ENCODE results near the gene TDRKH. TPM values are rescaled to one million over a fixed set of nuclear protein-coding genes. Genes with fewer than 3 reads are reported as not detected.

The TDRKH gene
- total RNA-seq, 2 experiments from 2014 or later, result 14.6 to 16.4 TPM

- Mint-ChIP-seq H3K27me3 (ENCODE audit: low read depth) (no peaks in the 10 kb centered on the region), H3K36me3 (ENCODE audit: low read depth) (no peaks in the 10 kb centered on the region), H3K9me3 (ENCODE audit: insufficient read depth) (no peaks in the 10 kb centered on the region), H3K27ac (peak overlapping the region; percentile 20), H3K4me1 (ENCODE audit: low read depth) (peaks cover 85% of the 10 kb centered on the region), H3K4me3 (no peak overlapping the region)
- CTCF ChIA-PET, result interaction anchor here (0.7 kb wide), 1 partner anchor 239 kb away, joined by 3 read pairs; no protein-coding TSS in a partner anchor
- DNase-seq (no peak), ATAC-seq (no peak)
- POLR2A ChIA-PET, result no interaction called here
These were observed 42.1 kb upstream of the TDRKH start for GRCh38 chr1:151832318-151832980.

GRCh38 chr1:151831605-151832004, 41.3 kb upstream of the TDRKH start, which contains the start of gene RORC:
Gene RORC, minus strand, starts transcription at chr1:151831802. Its CDS starts 38 bp downstream, at chr1:151831764.
- POLR2A ChIA-PET, result interaction anchor here (0.8 to 1.0 kb wide), 2 partner anchors 17 to 69 kb away, joined by 3 read pairs; partner anchors contain the start of gene MRPL9

GRCh38 chr1:151831256-151831591, 40.9 kb upstream of the TDRKH start:
- Mint-ChIP-seq H3K4me1 (ENCODE audit: low read depth) (peaks cover 80% of the 10 kb centered on the region), H3K9me3 (ENCODE audit: insufficient read depth) (no peaks in the 10 kb centered on the region), H3K4me3 (no peak overlapping the region), H3K27ac (peak overlapping the region; percentile 66), H3K36me3 (ENCODE audit: low read depth) (no peaks in the 10 kb centered on the region), H3K27me3 (ENCODE audit: low read depth) (no peaks in the 10 kb centered on the region)
- ATAC-seq (no peak), DNase-seq (no peak)
- ChIA-PET POLR2A (interaction anchor here (0.8 to 4.0 kb wide), 3 partner anchors 8 to 68 kb away, joined by 3 to 17 read pairs (median 3); partner anchors contain the start of genes C2CD4D and MRPL9), CTCF (interaction anchor here (1.0 to 1.5 kb wide), 4 partner anchors 9 to 74 kb away, joined by 3 to 7 read pairs (median 5); partner anchors contain the start of genes C2CD4D and TDRKH)

More at GRCh38 chr1:151831605-151832004, 41.3 kb upstream of the TDRKH start, which contains the start of gene RORC:
- H3K36me3 Mint-ChIP-seq (ENCODE audit: low read depth), result no peaks in the 10 kb centered on the region
- H3K9me3 Mint-ChIP-seq (ENCODE audit: insufficient read depth), result no peaks in the 10 kb centered on the region
- CTCF ChIA-PET, result interaction anchor here (1.5 kb wide), 1 partner anchor 42 kb away, joined by 6 read pairs; the partner anchor contains the start of gene TDRKH
- no peak for ATAC-seq
- H3K4me1 Mint-ChIP-seq (ENCODE audit: low read depth), result peaks cover 80% of the 10 kb centered on the region
- H3K27ac Mint-ChIP-seq, result peak within 1 kb of the TSS; percentile 66
- no peak within 1 kb of the TSS for H3K4me3 Mint-ChIP-seq
- no peaks in the 10 kb centered on the region for H3K27me3 Mint-ChIP-seq (ENCODE audit: low read depth)
- DNase-seq, result no peak

- no peak for ATAC-seq
- Mint-ChIP-seq H3K27ac (peak overlapping the region; percentile 76), H3K9me3 (ENCODE audit: insufficient read depth) (no peaks in the 10 kb centered on the region), H3K4me1 (ENCODE audit: low read depth) (peaks cover 77% of the 10 kb centered on the region), H3K4me3 (no peak overlapping the region), H3K36me3 (ENCODE audit: low read depth) (no peaks in the 10 kb centered on the region), H3K27me3 (ENCODE audit: low read depth) (peaks cover under 1% of the 10 kb centered on the region)
- no peak for DNase-seq
- POLR2A ChIA-PET, result interaction anchor here (4.0 kb wide), 1 partner anchor 9 kb away, joined by 17 read pairs; the partner anchor contains the start of gene C2CD4D
- CTCF ChIA-PET, result interaction anchor here (0.6 to 1.5 kb wide), 6 partner anchors 10 to 67 kb away, joined by 3 to 7 read pairs (median 4); partner anchors contain the start of genes C2CD4D, MRPL9 and TDRKH
These were observed 39.8 kb upstream of the TDRKH start for GRCh38 chr1:151830055-151830454.

- POLR2A ChIA-PET, result interaction anchor here (0.7 to 4.0 kb wide), 2 partner anchors 10 to 117 kb away, joined by 3 to 17 read pairs; partner anchors contain the start of gene C2CD4D
These were observed 39.2 kb upstream of the TDRKH start for GRCh38 chr1:151829352-151830046.

GRCh38 chr1:151828921-151829320, 38.6 kb upstream of the TDRKH start:
- POLR2A ChIA-PET, result interaction anchor here (0.7 to 4.0 kb wide), 2 partner anchors 10 to 116 kb away, joined by 3 to 17 read pairs; partner anchors contain the start of gene C2CD4D
- ATAC-seq, result peak; percentile 7
- H3K4me3 Mint-ChIP-seq, result peak overlapping the region; percentile 15
- CTCF ChIA-PET, result interaction anchor here (1.1 to 1.6 kb wide), 3 partner anchors 7 to 108 kb away, joined by 3 to 10 read pairs (median 4); partner anchors contain the start of gene RIIAD1
- DNase-seq, result no peak
- peaks cover 2% of the 10 kb centered on the region for H3K27me3 Mint-ChIP-seq (ENCODE audit: low read depth)
- H3K4me1 Mint-ChIP-seq (ENCODE audit: low read depth), result peaks cover 66% of the 10 kb centered on the region
- H3K9me3 Mint-ChIP-seq (ENCODE audit: insufficient read depth), result no peaks in the 10 kb centered on the region
- H3K27ac Mint-ChIP-seq, result peak overlapping the region; percentile 76
- H3K36me3 Mint-ChIP-seq (ENCODE audit: low read depth), result no peaks in the 10 kb centered on the region

More at GRCh38 chr1:151829352-151830046, 39.2 kb upstream of the TDRKH start:
- peak overlapping the region; percentile 76 for H3K27ac Mint-ChIP-seq
- DNase-seq (no peak), ATAC-seq (no peak)
- no peaks in the 10 kb centered on the region for H3K9me3 Mint-ChIP-seq (ENCODE audit: insufficient read depth)
- no peaks in the 10 kb centered on the region for H3K36me3 Mint-ChIP-seq (ENCODE audit: low read depth)
- peak overlapping the region; percentile 4 for H3K4me3 Mint-ChIP-seq
- H3K27me3 Mint-ChIP-seq (ENCODE audit: low read depth), result peaks cover 2% of the 10 kb centered on the region
- H3K4me1 Mint-ChIP-seq (ENCODE audit: low read depth), result peaks cover 72% of the 10 kb centered on the region
- CTCF ChIA-PET, result interaction anchor here (0.9 to 1.4 kb wide), 3 partner anchors 23 to 95 kb away, joined by 3 to 4 read pairs (median 4); partner anchors contain the start of gene MRPL9

- Mint-ChIP-seq H3K27me3 (ENCODE audit: low read depth) (peaks cover 2% of the 10 kb centered on the region), H3K4me3 (peak overlapping the region; percentile 15), H3K9me3 (ENCODE audit: insufficient read depth) (no peaks in the 10 kb centered on the region), H3K27ac (peak overlapping the region; percentile 58), H3K36me3 (ENCODE audit: low read depth) (no peaks in the 10 kb centered on the region), H3K4me1 (ENCODE audit: low read depth) (peaks cover 57% of the 10 kb centered on the region)
- CTCF ChIA-PET, result interaction anchor here (1.1 to 1.6 kb wide), 2 partner anchors 8 to 107 kb away, joined by 3 to 10 read pairs; partner anchors contain the start of gene RIIAD1
- POLR2A ChIA-PET, result interaction anchor here (0.6 to 4.0 kb wide), 3 partner anchors 12 to 368 kb away, joined by 3 to 17 read pairs (median 3); partner anchors contain the start of genes C2CD4D and POGZ
- DNase-seq (no peak), ATAC-seq (no peak)
These were observed 37.6 kb upstream of the TDRKH start for GRCh38 chr1:151827853-151828252.

GRCh38 chr1:151825751-151826660, 35.7 kb upstream of the TDRKH start:
- no peak for ATAC-seq
- no peak overlapping the region for H3K27ac Mint-ChIP-seq

GRCh38 chr1:151825204-151825603, 34.9 kb upstream of the TDRKH start:
- H3K27ac Mint-ChIP-seq, result no peak overlapping the region
- ChIA-PET CTCF (interaction anchor here (1.0 kb wide), 1 partner anchor 11 kb away, joined by 4 read pairs; no protein-coding TSS in a partner anchor), POLR2A (no interaction called here)
- DNase-seq (no peak), ATAC-seq (no peak)
- H3K36me3 Mint-ChIP-seq (ENCODE audit: low read depth), result no peaks in the 10 kb centered on the region
- peaks cover 2% of the 10 kb centered on the region for H3K27me3 Mint-ChIP-seq (ENCODE audit: low read depth)
- no peaks in the 10 kb centered on the region for H3K9me3 Mint-ChIP-seq (ENCODE audit: insufficient read depth)
- H3K4me3 Mint-ChIP-seq, result peak overlapping the region; percentile 12
- peaks cover 60% of the 10 kb centered on the region for H3K4me1 Mint-ChIP-seq (ENCODE audit: low read depth)

More at GRCh38 chr1:151825751-151826660, 35.7 kb upstream of the TDRKH start:
- DNase-seq, result no peak
- POLR2A ChIA-PET, result no interaction called here
- H3K4me1 Mint-ChIP-seq (ENCODE audit: low read depth), result peaks cover 60% of the 10 kb centered on the region
- H3K36me3 Mint-ChIP-seq (ENCODE audit: low read depth), result no peaks in the 10 kb centered on the region
- peaks cover 2% of the 10 kb centered on the region for H3K27me3 Mint-ChIP-seq (ENCODE audit: low read depth)
- H3K9me3 Mint-ChIP-seq (ENCODE audit: insufficient read depth), result no peaks in the 10 kb centered on the region
- CTCF ChIA-PET, result interaction anchor here (0.8 to 1.0 kb wide), 2 partner anchors 10 to 105 kb away, joined by 3 to 4 read pairs; no protein-coding TSS in a partner anchor
- H3K4me3 Mint-ChIP-seq, result peak overlapping the region; percentile 12

GRCh38 chr1:151823175-151823574, 32.9 kb upstream of the TDRKH start:
- no peak overlapping the region for H3K4me3 Mint-ChIP-seq
- peaks cover 46% of the 10 kb centered on the region for H3K4me1 Mint-ChIP-seq (ENCODE audit: low read depth)
- ATAC-seq (no peak), DNase-seq (no peak)
- no peaks in the 10 kb centered on the region for H3K36me3 Mint-ChIP-seq (ENCODE audit: low read depth)
- peak overlapping the region; percentile 51 for H3K27ac Mint-ChIP-seq
- H3K27me3 Mint-ChIP-seq (ENCODE audit: low read depth), result peaks cover 2% of the 10 kb centered on the region
- CTCF ChIA-PET, result interaction anchor here (0.8 to 1.8 kb wide), 2 partner anchors 13 to 229 kb away, joined by 3 to 8 read pairs; no protein-coding TSS in a partner anchor
- POLR2A ChIA-PET, result no interaction called here
- H3K9me3 Mint-ChIP-seq (ENCODE audit: insufficient read depth), result no peaks in the 10 kb centered on the region

All from activated CD8-positive, alpha-beta T cell treated with anti-CD3 and anti-CD28 coated beads, Interleukin-2, amount 10 ng/mL, durations not matched to agents 7 days and 5 days (primary cell).